NCI-H2227 treated with DMSO at 0.1 percent for 48 hours (cell line): ENCODE data around the gene LILRA2.
"Not testable (repeated sequence)": the region's sequence is repeated elsewhere in the genome, so short reads cannot be mapped to it uniquely, and the experiment has no call there.

Experiments
- DNase-seq: peaks from one replicate; lab custom pipeline; 2025; lab: John Stamatoyannopoulos, UW

Gene LILRA2

GRCh38 chr19:54609356-54609791, 35.8 kb downstream of the LILRA2 start:
- DNase-seq = no peak

- no peak for DNase-seq
These were observed 38.8 kb downstream of the LILRA2 start for GRCh38 chr19:54612428-54612827.

- no peak for DNase-seq
These were observed 41.1 kb downstream of the LILRA2 start for GRCh38 chr19:54614726-54615125.

- no peak for DNase-seq
These were observed 42.5 kb downstream of the LILRA2 start for GRCh38 chr19:54616057-54616456.

DNA sequence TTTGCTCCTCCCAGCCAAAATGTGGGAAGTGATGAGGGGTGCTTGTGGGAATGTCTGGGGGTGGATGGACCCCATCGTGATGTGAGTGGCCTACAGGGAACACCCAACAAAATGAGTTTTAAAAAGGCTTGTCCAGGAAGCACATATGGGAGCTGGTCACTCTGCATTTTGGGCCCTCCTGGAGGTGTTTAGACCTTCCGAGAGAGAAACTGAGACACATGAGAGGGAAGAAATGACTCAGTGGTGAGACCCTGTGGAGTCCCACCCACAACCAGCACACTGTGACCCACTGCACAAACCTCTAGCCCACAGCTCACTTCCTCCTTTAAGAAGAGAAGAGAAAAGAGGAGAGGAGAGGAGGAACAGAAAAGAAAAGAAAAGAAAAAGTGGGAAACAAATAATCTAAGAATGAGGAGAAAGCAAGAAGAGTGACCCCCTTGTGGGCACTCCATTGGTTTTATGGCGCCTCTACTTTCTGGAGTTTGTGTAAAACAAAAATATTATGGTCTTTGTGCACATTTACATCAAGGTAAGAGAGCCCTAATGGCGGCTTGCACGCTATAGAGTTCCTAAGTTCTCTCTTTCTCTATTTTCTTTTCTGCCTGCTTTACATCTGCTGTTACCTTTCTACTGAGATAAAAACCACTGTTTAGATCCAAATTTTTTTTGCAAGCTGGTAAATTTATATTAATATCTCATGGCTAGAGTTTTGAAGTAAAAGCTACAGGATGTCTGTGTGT, 43.4 kb downstream of the LILRA2 start:
- DNase-seq = no peak

GRCh38 chr19:54620464-54620863, 46.9 kb downstream of the LILRA2 start:
- no peak for DNase-seq

GRCh38 chr19:54622431-54622830, 48.8 kb downstream of the LILRA2 start:
- DNase-seq = no peak

DNA sequence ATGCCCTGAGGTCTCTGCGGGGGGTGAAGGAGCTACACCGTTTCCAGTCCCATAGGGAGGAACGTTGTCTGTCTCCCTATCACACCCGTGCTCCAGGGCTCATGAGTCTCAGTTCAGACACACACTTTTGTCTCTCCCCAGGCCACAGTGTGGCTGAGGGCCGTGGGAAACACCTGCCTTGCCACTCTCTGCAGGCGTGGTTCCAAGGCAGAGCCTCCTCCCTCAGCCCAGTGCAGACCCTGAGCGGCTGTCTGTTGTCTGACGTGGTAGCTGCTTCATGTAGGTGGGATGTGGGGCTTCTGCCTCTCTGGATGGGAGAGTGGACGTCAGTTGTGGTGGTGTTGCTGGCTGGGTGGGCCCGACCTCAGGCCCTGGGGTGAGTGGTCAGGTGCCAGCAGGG, 50.6 kb downstream of the LILRA2 start:
- not testable (repeated sequence) for DNase-seq

DNA sequence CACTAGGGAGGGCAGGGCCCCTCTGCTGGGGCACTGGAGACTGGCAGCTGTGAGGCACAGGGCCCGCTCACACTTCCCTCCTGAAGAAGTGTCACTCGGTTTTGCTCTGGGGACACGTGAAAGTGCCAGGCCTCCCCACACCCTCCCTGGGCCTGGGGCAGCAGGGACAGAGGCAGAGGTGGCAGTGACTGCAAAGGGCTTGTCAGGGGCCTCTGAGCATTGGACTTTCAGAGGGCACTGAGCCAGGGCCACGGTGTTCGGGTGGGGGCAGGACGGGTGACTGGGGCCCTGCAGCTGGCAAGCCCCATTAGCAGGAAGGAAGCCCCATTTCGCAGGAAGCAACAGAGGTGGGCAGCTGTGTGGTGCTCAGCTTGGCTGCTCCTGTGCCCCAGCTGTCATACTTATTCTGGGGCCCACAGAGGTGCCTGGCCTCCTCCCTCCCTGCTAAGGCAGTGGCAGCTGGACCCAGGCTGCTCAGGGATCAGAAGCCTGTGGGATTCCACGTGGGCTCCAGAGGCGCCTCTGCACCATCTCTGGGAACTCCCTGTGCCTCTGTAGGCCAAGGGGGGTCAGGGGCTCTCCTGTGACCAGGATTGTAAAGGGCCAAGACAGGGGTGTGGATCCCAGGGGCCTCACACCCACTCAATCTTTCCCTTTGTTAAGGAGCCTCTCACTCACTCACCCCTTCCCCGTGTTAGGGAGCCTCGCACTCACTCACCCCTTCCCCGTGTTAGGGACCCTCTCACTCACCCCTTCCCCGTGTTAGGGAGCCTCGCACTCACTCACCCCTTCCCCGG, 51.5 kb downstream of the LILRA2 start:
- not testable (repeated sequence) for DNase-seq

DNA sequence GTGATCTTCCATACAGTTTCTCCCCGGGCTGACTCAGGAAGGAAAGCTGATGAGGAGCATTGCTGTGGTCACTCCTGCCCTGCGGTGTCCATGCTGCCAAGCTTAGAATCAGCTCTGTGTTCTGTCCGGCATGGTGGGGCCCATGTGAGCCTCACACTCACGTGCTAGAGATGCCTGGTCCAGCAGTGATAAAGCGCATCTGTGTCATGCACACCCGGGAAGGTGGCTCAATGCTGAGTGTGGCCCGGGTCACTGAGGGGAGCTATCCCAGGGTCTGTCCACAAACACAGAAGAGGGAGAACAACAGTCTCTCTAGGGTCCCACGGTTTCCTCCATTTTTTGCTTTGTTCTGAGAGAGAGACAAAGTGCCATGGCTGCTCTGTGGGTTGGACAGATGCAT, 53.2 kb downstream of the LILRA2 start:
- DNase-seq = no peak

DNA sequence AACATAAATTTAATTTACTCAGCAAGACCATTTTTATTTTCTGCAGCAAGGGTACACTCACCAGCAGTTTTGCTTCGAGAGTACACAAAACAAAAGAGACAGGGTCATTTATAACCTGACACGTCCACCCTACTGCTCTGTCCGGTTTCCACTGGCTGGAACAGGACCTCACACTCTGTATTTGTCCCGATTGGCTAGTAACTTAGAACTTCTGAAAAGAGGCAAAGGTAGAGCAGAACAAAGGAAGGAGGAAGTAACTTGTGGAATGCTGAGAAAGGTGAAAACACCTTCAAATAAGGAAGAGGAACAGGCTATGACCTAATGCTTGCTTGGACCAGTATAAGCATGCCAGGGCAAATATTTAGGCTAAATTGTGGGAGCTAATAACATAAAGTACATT, 54.3 kb downstream of the LILRA2 start:
- DNase-seq = not testable (repeated sequence)

DNA sequence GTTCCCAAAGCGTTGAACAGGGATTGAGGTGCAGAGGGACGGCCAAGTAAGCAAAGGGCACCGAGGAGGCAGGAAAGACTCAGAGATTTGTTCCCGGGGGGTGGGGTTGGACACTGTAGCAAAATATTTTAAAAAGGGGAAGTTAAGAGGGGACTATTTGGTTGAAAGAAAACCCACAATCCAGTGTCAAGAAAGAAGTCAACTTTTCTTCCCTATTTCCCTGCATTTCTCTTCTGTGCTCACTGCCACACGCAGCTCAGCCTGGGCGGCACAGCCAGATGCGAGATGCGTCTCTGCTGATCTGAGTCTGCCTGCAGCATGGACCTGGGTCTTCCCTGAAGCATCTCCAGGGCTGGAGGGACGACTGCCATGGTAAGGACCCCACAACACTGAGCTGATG, 56.7 kb downstream of the LILRA2 start, which contains the start of gene LILRB1:
Gene LILRB1 (plus strand): TSS at position 223 of the 400 bp plus-strand sequence. CDS start 590 bp downstream, outside the sequence.
- DNase-seq = not testable (repeated sequence)

- no peak for DNase-seq
These were observed 57.2 kb downstream of the LILRA2 start for GRCh38 chr19:54630782-54631181.

- not testable (repeated sequence) for DNase-seq
These were observed 58.1 kb downstream of the LILRA2 start for GRCh38 chr19:54631489-54632337.

DNA sequence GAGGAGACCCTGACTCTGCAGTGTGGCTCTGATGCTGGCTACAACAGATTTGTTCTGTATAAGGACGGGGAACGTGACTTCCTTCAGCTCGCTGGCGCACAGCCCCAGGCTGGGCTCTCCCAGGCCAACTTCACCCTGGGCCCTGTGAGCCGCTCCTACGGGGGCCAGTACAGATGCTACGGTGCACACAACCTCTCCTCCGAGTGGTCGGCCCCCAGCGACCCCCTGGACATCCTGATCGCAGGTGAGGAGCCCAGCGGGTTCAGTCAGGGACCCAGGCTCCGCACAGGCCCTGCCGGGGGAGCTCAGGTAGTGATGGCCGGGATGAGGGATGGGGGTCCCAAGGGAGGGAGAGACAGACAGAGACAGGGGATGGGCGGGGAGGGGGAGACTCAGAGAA, 58.9 kb downstream of the LILRA2 start:
- not testable (repeated sequence) for DNase-seq

DNA sequence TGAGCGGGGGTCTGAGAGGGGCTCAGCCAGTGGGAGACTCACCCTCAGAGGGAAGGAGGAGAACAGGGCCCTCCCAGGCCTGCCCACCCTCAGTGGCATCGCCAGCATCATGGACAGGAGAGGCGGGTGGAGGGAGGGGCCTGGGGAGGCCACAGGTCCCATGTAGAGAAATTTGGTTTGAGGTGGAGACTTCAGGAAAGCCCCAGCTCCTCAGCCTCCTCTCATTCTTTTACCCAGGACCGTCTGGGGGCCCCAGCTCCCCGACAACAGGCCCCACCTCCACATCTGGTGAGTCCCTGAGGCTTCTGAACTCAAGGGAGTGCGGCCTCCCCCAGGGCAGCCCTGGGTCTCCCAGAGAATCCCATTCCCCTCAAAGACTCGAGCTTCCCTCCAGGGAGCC, 59.8 kb downstream of the LILRA2 start:
- no peak for DNase-seq

GRCh38 chr19:54636081-54636480, 62.5 kb downstream of the LILRA2 start:
- DNase-seq = not testable (repeated sequence)

DNA sequence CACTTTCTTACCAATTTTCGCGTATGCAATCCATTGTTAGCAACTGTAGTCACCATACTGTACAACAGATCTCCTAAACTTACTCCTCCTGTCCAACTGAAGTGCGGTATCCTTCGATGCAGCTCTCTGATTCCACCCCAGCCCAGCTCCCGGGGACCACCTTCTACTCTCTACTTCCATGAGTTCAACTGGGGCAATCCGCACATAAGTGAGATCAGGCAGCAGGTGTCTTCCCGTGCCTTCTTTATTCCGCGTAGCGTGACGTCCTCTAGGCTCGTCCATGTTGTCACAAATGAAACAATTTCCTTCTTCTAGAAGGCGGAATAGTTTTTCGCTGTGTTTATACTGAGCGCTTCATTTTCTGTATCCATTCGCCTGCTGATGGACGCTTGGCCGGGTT, 65.1 kb downstream of the LILRA2 start:
- no peak for DNase-seq
